ENCODE results near the gene ABCB4.

The ABCB4 gene

GRCh38 chr7:87498893-87499292 lies 23.4 kb upstream of the ABCB4 start:
- no peak for TF ChIP-seq GATA2 (IDR thresholded peaks at IDR 0.05; ENCODE audit: low read depth, low read length)
- TF ChIP-seq GATA3 (IDR thresholded peaks at IDR 0.05; ENCODE audit: low read depth, low read length), result no peak

GRCh38 chr7:87497482-87497881 lies 22.0 kb upstream of the ABCB4 start:
- TF ChIP-seq GATA3 (IDR thresholded peaks at IDR 0.05; ENCODE audit: low read depth, low read length) (no peak), GATA2 (IDR thresholded peaks at IDR 0.05; ENCODE audit: low read depth, low read length) (no peak)

DNA sequence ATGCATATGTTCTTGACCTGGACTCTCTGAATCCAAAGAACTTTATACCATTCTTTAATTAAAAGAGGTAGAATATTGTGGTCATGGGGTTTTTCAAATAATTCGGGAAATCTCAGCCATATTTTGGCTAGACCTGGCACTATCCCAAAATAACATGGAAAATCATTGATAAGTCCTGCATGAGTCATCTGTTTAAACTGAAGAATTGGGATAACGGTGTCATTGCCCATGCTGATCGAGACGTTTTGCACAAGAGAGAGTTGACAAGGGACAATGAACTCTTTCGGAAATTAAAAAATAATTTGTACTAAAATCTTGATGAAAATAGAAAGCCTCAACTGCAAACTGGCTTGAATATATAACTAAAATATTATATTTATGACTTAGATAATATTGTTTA lies 19.9 kb upstream of the ABCB4 start:
- TF ChIP-seq GATA3 (IDR thresholded peaks at IDR 0.05; ENCODE audit: low read depth, low read length) (no peak), GATA2 (IDR thresholded peaks at IDR 0.05; ENCODE audit: low read depth, low read length) (no peak)

- TF ChIP-seq GATA3 (IDR thresholded peaks at IDR 0.05; ENCODE audit: low read depth, low read length) (no peak), GATA2 (IDR thresholded peaks at IDR 0.05; ENCODE audit: low read depth, low read length) (no peak)
These were observed 19.0 kb upstream of the ABCB4 start for GRCh38 chr7:87494454-87494853.

DNA sequence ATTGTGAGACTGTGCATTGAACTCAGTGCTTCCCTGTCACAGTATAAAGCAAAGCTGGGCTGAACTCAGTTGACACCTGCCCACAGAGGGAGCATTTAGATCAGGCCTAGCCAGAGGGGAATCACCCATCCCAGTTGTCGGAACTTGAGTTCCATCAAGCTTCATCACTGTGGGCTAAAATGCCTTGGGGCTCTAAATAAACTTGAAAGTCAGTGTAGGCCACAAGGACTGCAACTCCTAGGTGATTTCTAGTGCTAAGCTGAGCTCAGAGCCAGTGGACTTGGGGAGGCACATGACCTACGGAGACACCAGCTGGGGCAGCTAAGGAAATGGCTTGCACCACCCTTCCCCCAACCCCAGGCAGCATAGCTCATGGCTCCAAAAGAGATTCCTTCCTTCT lies 7.7 kb upstream of the ABCB4 start:
- TF ChIP-seq GATA2 (IDR thresholded peaks at IDR 0.05; ENCODE audit: low read depth, low read length) (no peak), GATA3 (IDR thresholded peaks at IDR 0.05; ENCODE audit: low read depth, low read length) (no peak)

- TF ChIP-seq GATA3 (IDR thresholded peaks at IDR 0.05; ENCODE audit: low read depth, low read length) (no peak), GATA2 (IDR thresholded peaks at IDR 0.05; ENCODE audit: low read depth, low read length) (no peak)
These were observed 6.6 kb upstream of the ABCB4 start for GRCh38 chr7:87482115-87482514.

- TF ChIP-seq GATA3 (IDR thresholded peaks at IDR 0.05; ENCODE audit: low read depth, low read length) (no peak), GATA2 (IDR thresholded peaks at IDR 0.05; ENCODE audit: low read depth, low read length) (no peak)
These were observed 4.9 kb upstream of the ABCB4 start for GRCh38 chr7:87480386-87480785.

GRCh38 chr7:87479951-87480350 lies 4.5 kb upstream of the ABCB4 start:
- no peak for TF ChIP-seq GATA2 (IDR thresholded peaks at IDR 0.05; ENCODE audit: low read depth, low read length)
- no peak for TF ChIP-seq GATA3 (IDR thresholded peaks at IDR 0.05; ENCODE audit: low read depth, low read length)

DNA sequence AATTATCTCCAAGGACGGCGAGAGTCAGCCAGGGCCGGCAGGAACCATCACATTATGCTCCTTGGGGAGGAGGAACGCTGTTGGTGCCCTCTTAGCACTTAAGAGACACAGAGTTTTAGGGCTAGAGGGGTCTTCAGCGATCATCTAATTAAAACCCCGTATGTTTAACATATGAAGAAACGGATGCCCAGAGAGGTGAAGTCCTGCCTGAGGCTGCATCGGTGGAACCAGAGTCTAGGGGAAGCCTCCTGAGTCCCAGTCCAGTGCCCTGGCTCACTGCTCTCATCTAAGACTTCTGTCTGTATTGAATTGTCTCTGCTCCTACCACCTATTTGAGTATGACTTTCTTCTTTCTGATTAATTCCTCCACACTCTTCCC lies 688 bp upstream of the ABCB4 start:
- TF ChIP-seq GATA3 (IDR thresholded peaks at IDR 0.05; ENCODE audit: low read depth, low read length) (no peak), GATA2 (IDR thresholded peaks at IDR 0.05; ENCODE audit: low read depth, low read length) (no peak)

- TF ChIP-seq GATA3 (IDR thresholded peaks at IDR 0.05; ENCODE audit: low read depth, low read length) (no peak), GATA2 (IDR thresholded peaks at IDR 0.05; ENCODE audit: low read depth, low read length) (no peak)
These were observed 734 bp downstream of the ABCB4 start for GRCh38 chr7:87474533-87475358.

DNA sequence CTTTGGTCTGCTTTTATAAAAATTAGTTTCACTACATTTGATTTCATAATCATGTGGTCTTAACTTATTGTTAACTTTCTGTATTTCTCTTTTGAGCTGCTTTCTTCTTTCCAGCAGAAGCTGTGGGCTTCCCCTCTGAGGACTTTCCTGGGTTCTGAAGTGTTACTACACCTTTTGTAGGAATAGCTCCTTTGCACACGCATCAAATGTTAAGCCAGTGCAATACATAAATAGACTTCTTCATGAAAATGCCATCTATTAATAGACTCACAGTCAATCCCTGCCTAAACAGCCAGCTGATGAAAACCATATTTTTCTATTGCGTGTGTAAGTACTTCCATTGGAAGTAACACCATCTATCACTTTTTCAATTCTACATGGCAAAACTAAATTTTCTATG lies 1.5 kb downstream of the ABCB4 start:
- TF ChIP-seq GATA3 (IDR thresholded peaks at IDR 0.05; ENCODE audit: low read depth, low read length) (no peak), GATA2 (IDR thresholded peaks at IDR 0.05; ENCODE audit: low read depth, low read length) (no peak)

DNA sequence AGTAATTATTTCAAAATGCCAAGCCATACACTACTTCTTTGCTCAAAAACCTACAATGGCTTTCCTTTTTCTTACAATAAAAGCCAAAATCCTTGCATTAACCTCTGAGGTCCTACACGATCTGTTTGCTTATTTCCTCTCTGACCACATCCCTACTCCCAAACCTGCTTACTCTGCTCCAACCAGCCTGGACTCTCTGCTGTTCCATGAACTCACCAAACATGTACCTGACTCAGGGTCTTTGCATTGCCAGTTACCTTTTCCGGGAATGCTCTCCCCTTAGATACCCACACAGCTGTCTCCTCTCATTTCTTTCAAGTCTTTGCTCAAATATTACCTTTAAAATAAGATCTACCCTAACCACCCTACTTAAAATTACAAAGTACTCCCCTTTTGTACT lies 2.3 kb downstream of the ABCB4 start:
- TF ChIP-seq GATA3 (IDR thresholded peaks at IDR 0.05; ENCODE audit: low read depth, low read length), result no peak
- no peak for TF ChIP-seq GATA2 (IDR thresholded peaks at IDR 0.05; ENCODE audit: low read depth, low read length)

- TF ChIP-seq GATA2 (IDR thresholded peaks at IDR 0.05; ENCODE audit: low read depth, low read length), result no peak
- TF ChIP-seq GATA3 (IDR thresholded peaks at IDR 0.05; ENCODE audit: low read depth, low read length), result no peak
These were observed 4.0 kb downstream of the ABCB4 start for GRCh38 chr7:87471473-87471872.

GRCh38 chr7:87463982-87464381 lies 11.5 kb downstream of the ABCB4 start:
- TF ChIP-seq GATA2 (IDR thresholded peaks at IDR 0.05; ENCODE audit: low read depth, low read length) (no peak), GATA3 (IDR thresholded peaks at IDR 0.05; ENCODE audit: low read depth, low read length) (no peak)

DNA sequence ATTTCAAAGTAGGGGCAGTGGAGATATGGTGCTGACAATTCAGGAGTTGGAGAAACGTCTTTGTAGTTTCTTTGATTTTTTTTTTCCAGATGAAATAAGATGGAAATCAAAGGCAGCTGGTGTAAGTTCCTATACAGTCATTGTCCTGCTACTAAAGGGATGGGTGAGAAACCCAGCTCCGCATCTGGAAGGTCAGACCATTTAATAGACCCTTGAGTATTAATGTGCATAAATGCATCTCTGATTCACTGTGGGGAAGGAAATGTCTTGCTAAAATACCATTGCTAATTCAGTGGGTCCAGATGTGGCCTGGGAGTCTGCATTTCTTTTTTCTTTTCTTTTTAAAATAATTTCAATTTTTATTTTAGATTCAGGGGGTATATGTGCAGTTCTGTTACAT lies 15.5 kb downstream of the ABCB4 start:
- TF ChIP-seq GATA3 (IDR thresholded peaks at IDR 0.05; ENCODE audit: low read depth, low read length) (no peak), GATA2 (IDR thresholded peaks at IDR 0.05; ENCODE audit: low read depth, low read length) (no peak)

DNA sequence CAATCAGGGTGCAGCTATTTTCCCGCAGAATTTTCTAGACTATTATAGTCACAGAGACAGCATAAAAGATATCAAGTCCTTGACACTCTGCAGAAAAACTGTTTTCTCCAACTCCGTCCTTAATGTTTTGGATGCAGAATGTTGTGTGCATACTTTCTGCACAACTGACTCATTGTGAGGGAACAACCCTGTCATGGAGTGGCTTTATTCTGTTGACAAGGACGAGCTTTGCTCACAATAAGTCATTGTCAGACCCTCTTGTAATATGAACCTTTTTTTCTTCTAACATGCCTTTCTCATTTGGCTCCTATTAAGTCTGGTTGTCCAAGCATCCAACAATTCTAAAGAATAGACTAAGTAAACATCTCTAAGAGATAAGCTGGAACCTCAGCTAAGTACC lies 17.3 kb downstream of the ABCB4 start:
- no peak for TF ChIP-seq GATA3 (IDR thresholded peaks at IDR 0.05; ENCODE audit: low read depth, low read length)
- no peak for TF ChIP-seq GATA2 (IDR thresholded peaks at IDR 0.05; ENCODE audit: low read depth, low read length)

All from SH-SY5Y (cell line).